ENCODE data around the gene HSPB2. TPM values are rescaled to one million over a fixed set of nuclear protein-coding genes. Genes with fewer than 3 reads are reported as not detected.

HSPB2 gene
- total RNA-seq, 1 experiment from 2014 or later, result not detected

- H4K20me1 ChIP-seq (ENCODE audit: insufficient read depth), result no peaks in the 10 kb centered on the region
- TF ChIP-seq ELF1 (IDR thresholded peaks at IDR 0.05; ENCODE audit: borderline replicate concordance, low read depth) (no peak), JUND (IDR thresholded peaks at IDR 0.05) (no peak), ZFX (IDR thresholded peaks at IDR 0.05) (no peak), YY1 (IDR thresholded peaks at IDR 0.05; ENCODE audit: extremely low read depth, insufficient replicate concordance, low read depth, low read length) (no peak), TCF7L2 (IDR thresholded peaks at IDR 0.05; ENCODE audit: borderline replicate concordance, extremely low read depth, insufficient read depth, insufficient read length) (no peak), EGR1 (IDR thresholded peaks at IDR 0.05; ENCODE audit: low read depth) (no peak)
- intact Hi-C loops (cut with micrococcal nuclease), result no loop called here
- no peaks in the 10 kb centered on the region for H3K9me2 ChIP-seq (ENCODE audit: insufficient read depth)
- H3K4me1 ChIP-seq (ENCODE audit: control insufficient read depth in 1 of 2, insufficient read depth in 2 of 2, low read length in 2 of 2), result peaks cover 2% of the 10 kb centered on the region in 2 experiments; a peak in 3 of 4 replicates
- H3K27ac ChIP-seq (ENCODE audit: low read depth, low read length), result no peak overlapping the region
- H2AFZ ChIP-seq (ENCODE audit: low read depth, low read length, poor library complexity, severe bottlenecking), result no peak overlapping the region
- peaks cover 12% of the 10 kb centered on the region; the same call in 1 of the 2 replicates for H3K27me3 ChIP-seq (ENCODE audit: insufficient read depth, low read length)
- ChIA-PET CTCF (no interaction called here), POLR2A (no interaction called here), RAD21 (ENCODE audit: low non-redundant PET in 1 of 2, low total read pairs in 2 of 2, uncharacterized antibody in 2 of 2, unreplicated experiment in 2 of 2) (no interaction called here)
- no peak overlapping the region for H3K9ac ChIP-seq (ENCODE audit: low read length)
- no peak overlapping the region for H3K4me2 ChIP-seq (ENCODE audit: low read length)
- BruUV-seq (replicated peaks), result no TSS peak
- H3K36me3 ChIP-seq (ENCODE audit: control insufficient read depth in 1 of 2, insufficient read depth in 2 of 2, low read length in 2 of 2), result no peaks in the 10 kb centered on the region
- no peaks in the 10 kb centered on the region for H3K9me3 ChIP-seq (ENCODE audit: control insufficient read depth in 1 of 2, insufficient read depth in 1 of 2, low read depth in 1 of 2, low read length in 2 of 2)
- ATAC-seq (no peak), DNase-seq (ENCODE audit: low read depth, low spot score) (no peak)
- no peaks in the 10 kb centered on the region for H3K79me2 ChIP-seq (ENCODE audit: insufficient read depth, low read length)
- H3K4me3 ChIP-seq (replicated peaks in 1 of 2; ENCODE audit: low read depth in 1 of 2, low read length in 2 of 2), result no peak overlapping the region
Measured at GRCh38 chr11:111913031-111913861, 712 bp downstream of the HSPB2 start.

- POLR2A ChIA-PET, result no interaction called here
- Histone ChIP-seq H3K9me2 (ENCODE audit: insufficient read depth) (no peaks in the 10 kb centered on the region), H3K9me3 (ENCODE audit: control insufficient read depth in 1 of 2, insufficient read depth in 1 of 2, low read depth in 1 of 2, low read length in 2 of 2) (no peaks in the 10 kb centered on the region), H3K27ac (ENCODE audit: low read depth, low read length) (no peak overlapping the region), H3K4me2 (ENCODE audit: low read length) (no peak overlapping the region), H3K27me3 (ENCODE audit: insufficient read depth, low read length) (peaks cover 12% of the 10 kb centered on the region; the same call in 1 of the 2 replicates), H3K9ac (ENCODE audit: low read length) (no peak overlapping the region), H3K4me3 (replicated peaks in 1 of 2; ENCODE audit: low read depth in 1 of 2, low read length in 2 of 2) (no peak overlapping the region), H3K36me3 (ENCODE audit: control insufficient read depth in 1 of 2, insufficient read depth in 2 of 2, low read length in 2 of 2) (no peaks in the 10 kb centered on the region), H3K4me1 (ENCODE audit: control insufficient read depth in 1 of 2, insufficient read depth in 2 of 2, low read length in 2 of 2) (peaks cover 5 to 10% of the 10 kb centered on the region in 2 experiments; a peak in 3 of 4 replicates), H4K20me1 (ENCODE audit: insufficient read depth) (no peaks in the 10 kb centered on the region), H2AFZ (ENCODE audit: low read depth, low read length, poor library complexity, severe bottlenecking) (no peak overlapping the region), H3K79me2 (ENCODE audit: insufficient read depth, low read length) (no peaks in the 10 kb centered on the region)
- DNase-seq (ENCODE audit: low read depth, low spot score) (no peak), ATAC-seq (no peak)
- no peak for TF ChIP-seq ZFX (IDR thresholded peaks at IDR 0.05)
- TF ChIP-seq ZNF274 (IDR thresholded peaks at IDR 0.05; ENCODE audit: low read depth, low read length), result no peak
- TF ChIP-seq EZH2 (IDR thresholded peaks at IDR 0.05), result no peak
- no peak for TF ChIP-seq CTCF (IDR thresholded peaks at IDR 0.05 in 2 of 3, conservative IDR thresholded peaks at IDR 0.05 in 1 of 3; ENCODE audit: borderline replicate concordance in 1 of 3, insufficient read depth in 1 of 3, low read depth in 2 of 3, low read length in 2 of 3)
- no peak for TF ChIP-seq POLR2AphosphoS5 (IDR thresholded peaks at IDR 0.05; ENCODE audit: low read depth, low read length)
- TF ChIP-seq FOSL1 (IDR thresholded peaks at IDR 0.05; ENCODE audit: low read depth), result no peak
- TF ChIP-seq POLR2A (IDR thresholded peaks at IDR 0.05; ENCODE audit: borderline replicate concordance, extremely low read depth, insufficient read depth, insufficient read length), result no peak
- TF ChIP-seq CEBPB (IDR thresholded peaks at IDR 0.05; ENCODE audit: low read depth), result no peak
- no peak for TF ChIP-seq YY1 (IDR thresholded peaks at IDR 0.05; ENCODE audit: extremely low read depth, insufficient replicate concordance, low read depth, low read length)
- TF ChIP-seq ELF1 (IDR thresholded peaks at IDR 0.05; ENCODE audit: borderline replicate concordance, low read depth), result no peak
- no peak for TF ChIP-seq EGR1 (IDR thresholded peaks at IDR 0.05; ENCODE audit: low read depth)
- no peak for TF ChIP-seq JUND (IDR thresholded peaks at IDR 0.05)
- TF ChIP-seq SRF (IDR thresholded peaks at IDR 0.05; ENCODE audit: low read depth), result no peak
- no peak for TF ChIP-seq EZH2phosphoT487 (IDR thresholded peaks at IDR 0.05; ENCODE audit: borderline replicate concordance)
- BruUV-seq (replicated peaks), result no TSS peak
- CTCF ChIA-PET, result no interaction called here
- RAD21 ChIA-PET (ENCODE audit: low non-redundant PET in 1 of 2, low total read pairs in 2 of 2, uncharacterized antibody in 2 of 2, unreplicated experiment in 2 of 2), result no interaction called here
- intact Hi-C loops (cut with micrococcal nuclease), result no loop called here
Measured at GRCh38 chr11:111913997-111914396, 1.5 kb downstream of the HSPB2 start.
